Bronchial epithelial cell (primary cell): ENCODE data around the gene VSX1. TPM values are rescaled to one million over a fixed set of nuclear protein-coding genes. Genes with fewer than 3 reads are reported as not detected.
A peak's percentile ranks its signal among the peaks of the same experiment; 100 is the strongest.

Experiments
- DNase-seq: peaks from one replicate; pipeline ENCODE4 v3.0.0-alpha.2; 2010; ENCODE audit warnings: low read depth
- FAIRE-seq: peaks from 2 replicates; lab custom pipeline; 2011; peaks lifted over from hg19 to GRCh38; lab: Jason Lieb, UNC
- H3K27me3 ChIP-seq: 2 replicates; pipeline ENCODE4 v1.5.1; 2011; ENCODE audit warnings: low read length; ENCODE audit not compliant: control insufficient read depth, insufficient read depth
- H3K36me3 ChIP-seq: 2 replicates; pipeline ENCODE4 v1.5.1; 2011; ENCODE audit warnings: low read length; ENCODE audit not compliant: control insufficient read depth, insufficient read depth
- H3K4me3 ChIP-seq: 2 replicates; pipeline ENCODE4 v1.5.1; 2011; ENCODE audit warnings: mild to moderate bottlenecking, low read depth, low read length, control low read depth
- CTCF ChIP-seq: IDR thresholded peaks from 2 replicates; pipeline ENCODE4 v1.5.1; 2011; ENCODE audit warnings: mild to moderate bottlenecking, moderate library complexity, low read length, control low read depth, inconsistent platforms; ENCODE audit not compliant: insufficient read depth, severe bottlenecking
- total RNA-seq: library from RNA; depleted of rRNA; stranded (reverse); fragments of >200 nt; gene quantifications from 2 replicates; pipeline ENCODE4 v1.2.1, GENCODE V29; 2014

VSX1 gene
- total RNA-seq, 1 donor from 2014 or later, result not detected

GRCh38 chr20:25032478-25033264 is 49.3 kb downstream of the VSX1 start:
- Histone ChIP-seq H3K36me3 (no peaks in the 10 kb centered on the region), H3K27me3 (peaks cover 1% of the 10 kb centered on the region), H3K4me3 (no peak overlapping the region)
- TF ChIP-seq CTCF, result no peak
- FAIRE-seq (no peak), DNase-seq (no peak)

- H3K27me3 ChIP-seq, result peaks cover 1% of the 10 kb centered on the region
- H3K4me3 ChIP-seq, result no peak overlapping the region
- TF ChIP-seq CTCF, result no peak
- no peak for DNase-seq
- FAIRE-seq, result no peak
- no peaks in the 10 kb centered on the region for H3K36me3 ChIP-seq
These were observed 49.9 kb downstream of the VSX1 start for GRCh38 chr20:25032065-25032477.

- DNase-seq (no peak), FAIRE-seq (no peak)
- H3K36me3 ChIP-seq, result no peaks in the 10 kb centered on the region
- no peak for TF ChIP-seq CTCF
- H3K27me3 ChIP-seq, result peaks cover 1% of the 10 kb centered on the region
- H3K4me3 ChIP-seq, result no peak overlapping the region
These were observed 50.7 kb downstream of the VSX1 start for GRCh38 chr20:25031241-25031640.

- peak; percentile 68 for FAIRE-seq
- TF ChIP-seq CTCF, result no peak
These were observed 51.2 kb downstream of the VSX1 start for GRCh38 chr20:25030649-25031207.

GRCh38 chr20:25030007-25030648 is 51.8 kb downstream of the VSX1 start:
- DNase-seq, result no peak
- H3K36me3 ChIP-seq, result no peaks in the 10 kb centered on the region
- FAIRE-seq, result peak; percentile 75
- H3K27me3 ChIP-seq, result peaks cover 1% of the 10 kb centered on the region
- H3K4me3 ChIP-seq, result no peak overlapping the region
- no peak for TF ChIP-seq CTCF

More at GRCh38 chr20:25030649-25031207, 51.2 kb downstream of the VSX1 start:
- Histone ChIP-seq H3K36me3 (no peaks in the 10 kb centered on the region), H3K4me3 (no peak overlapping the region), H3K27me3 (peaks cover 1% of the 10 kb centered on the region)
- no peak for DNase-seq
